Keratinocyte (primary cell): ENCODE results near the gene LHPP.

ENCODE experiments used
- EZH2 ChIP-seq: IDR thresholded peaks from one replicate; pipeline ENCODE4 v1.6.1; 2012; ENCODE audit warnings: inconsistent platforms, mild to moderate bottlenecking, low read length, moderate library complexity
- TF ChIP-seq, protein P1 (sequence below), 3 experiments: IDR thresholded peaks in 1 of 3; conservative IDR thresholded peaks in 1 of 3; optimal IDR thresholded peaks in 1 of 3; 2 replicates in 2 of 3; 3 replicates in 1 of 3; pipeline versions ENCODE3 to v1.5.1; 2011; ENCODE audit warnings: low read length in 3 of 3, mild to moderate bottlenecking in 3 of 3, moderate library complexity in 2 of 3, control low read depth in 1 of 3, inconsistent platforms in 1 of 3; ENCODE audit not compliant: insufficient read depth in 2 of 3; ENCODE audit errors: extremely low read depth in 1 of 3

DNA sequence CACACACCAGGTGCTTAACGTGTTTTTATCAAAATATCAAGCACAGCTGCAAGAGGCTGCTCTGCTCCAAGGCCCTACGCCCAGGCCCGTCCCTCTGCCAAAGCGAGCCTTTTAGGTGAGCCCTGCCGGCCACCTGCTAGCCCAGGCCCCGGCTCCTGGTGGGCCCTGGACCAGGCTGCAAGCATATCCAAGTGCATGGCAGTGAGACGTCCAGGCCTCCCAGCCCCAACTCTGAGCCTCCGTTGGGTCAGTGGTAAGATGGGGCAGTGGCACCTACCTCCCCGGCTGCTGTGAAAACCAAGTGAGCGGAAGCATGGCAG, 136.2 kb downstream of the LHPP start:
- TF ChIP-seq, protein P1, sequence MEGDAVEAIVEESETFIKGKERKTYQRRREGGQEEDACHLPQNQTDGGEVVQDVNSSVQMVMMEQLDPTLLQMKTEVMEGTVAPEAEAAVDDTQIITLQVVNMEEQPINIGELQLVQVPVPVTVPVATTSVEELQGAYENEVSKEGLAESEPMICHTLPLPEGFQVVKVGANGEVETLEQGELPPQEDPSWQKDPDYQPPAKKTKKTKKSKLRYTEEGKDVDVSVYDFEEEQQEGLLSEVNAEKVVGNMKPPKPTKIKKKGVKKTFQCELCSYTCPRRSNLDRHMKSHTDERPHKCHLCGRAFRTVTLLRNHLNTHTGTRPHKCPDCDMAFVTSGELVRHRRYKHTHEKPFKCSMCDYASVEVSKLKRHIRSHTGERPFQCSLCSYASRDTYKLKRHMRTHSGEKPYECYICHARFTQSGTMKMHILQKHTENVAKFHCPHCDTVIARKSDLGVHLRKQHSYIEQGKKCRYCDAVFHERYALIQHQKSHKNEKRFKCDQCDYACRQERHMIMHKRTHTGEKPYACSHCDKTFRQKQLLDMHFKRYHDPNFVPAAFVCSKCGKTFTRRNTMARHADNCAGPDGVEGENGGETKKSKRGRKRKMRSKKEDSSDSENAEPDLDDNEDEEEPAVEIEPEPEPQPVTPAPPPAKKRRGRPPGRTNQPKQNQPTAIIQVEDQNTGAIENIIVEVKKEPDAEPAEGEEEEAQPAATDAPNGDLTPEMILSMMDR (optimal IDR thresholded peaks at IDR 0.05 in 1 of 3, IDR thresholded peaks at IDR 0.05 in 1 of 3, conservative IDR thresholded peaks at IDR 0.05 in 1 of 3; ENCODE audit: extremely low read depth in 1 of 3, insufficient read depth in 2 of 3, low read length in 3 of 3) = no peak
- no peak for TF ChIP-seq EZH2
